Measurements from ENCODE around the gene APOL1.
"Not testable (repeated sequence)": the region's sequence is repeated elsewhere in the genome, so short reads cannot be mapped to it uniquely, and the experiment has no call there.

The APOL1 gene

DNA sequence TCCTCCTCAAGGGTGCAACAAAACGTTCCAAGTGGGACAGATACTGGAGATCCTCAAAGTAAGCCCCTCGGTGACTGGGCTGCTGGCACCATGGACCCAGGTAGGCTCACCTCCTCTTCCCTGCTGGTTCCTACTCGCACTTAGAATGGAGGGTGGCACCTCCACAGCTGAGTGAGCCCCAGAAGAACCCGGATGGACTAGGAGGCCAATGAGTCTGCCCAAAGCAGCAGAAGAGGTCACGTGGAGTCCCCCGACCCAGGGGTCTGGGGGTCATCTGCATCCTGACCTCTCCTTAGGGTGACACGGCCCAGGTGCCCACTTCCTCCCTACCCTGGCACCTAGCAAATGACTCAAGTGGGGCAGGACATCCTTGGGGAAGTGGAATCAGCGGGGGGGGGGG lies 4.4 kb downstream of the APOL1 start:
- TF ChIP-seq, protein P1, sequence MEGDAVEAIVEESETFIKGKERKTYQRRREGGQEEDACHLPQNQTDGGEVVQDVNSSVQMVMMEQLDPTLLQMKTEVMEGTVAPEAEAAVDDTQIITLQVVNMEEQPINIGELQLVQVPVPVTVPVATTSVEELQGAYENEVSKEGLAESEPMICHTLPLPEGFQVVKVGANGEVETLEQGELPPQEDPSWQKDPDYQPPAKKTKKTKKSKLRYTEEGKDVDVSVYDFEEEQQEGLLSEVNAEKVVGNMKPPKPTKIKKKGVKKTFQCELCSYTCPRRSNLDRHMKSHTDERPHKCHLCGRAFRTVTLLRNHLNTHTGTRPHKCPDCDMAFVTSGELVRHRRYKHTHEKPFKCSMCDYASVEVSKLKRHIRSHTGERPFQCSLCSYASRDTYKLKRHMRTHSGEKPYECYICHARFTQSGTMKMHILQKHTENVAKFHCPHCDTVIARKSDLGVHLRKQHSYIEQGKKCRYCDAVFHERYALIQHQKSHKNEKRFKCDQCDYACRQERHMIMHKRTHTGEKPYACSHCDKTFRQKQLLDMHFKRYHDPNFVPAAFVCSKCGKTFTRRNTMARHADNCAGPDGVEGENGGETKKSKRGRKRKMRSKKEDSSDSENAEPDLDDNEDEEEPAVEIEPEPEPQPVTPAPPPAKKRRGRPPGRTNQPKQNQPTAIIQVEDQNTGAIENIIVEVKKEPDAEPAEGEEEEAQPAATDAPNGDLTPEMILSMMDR (IDR thresholded peaks at IDR 0.05; ENCODE audit: borderline replicate concordance, insufficient read depth, low read depth, low read length): no peak
- H3K4me3 ChIP-seq (ENCODE audit: low read depth, low read length): no peak overlapping the region

- TF ChIP-seq, protein P1 (IDR thresholded peaks at IDR 0.05; ENCODE audit: borderline replicate concordance, insufficient read depth, low read depth, low read length): no peak
- no peak overlapping the region for H3K4me3 ChIP-seq (ENCODE audit: low read depth, low read length)
Observed at GRCh38 chr22:36257948-36258670, 5.2 kb downstream of the APOL1 start.

DNA sequence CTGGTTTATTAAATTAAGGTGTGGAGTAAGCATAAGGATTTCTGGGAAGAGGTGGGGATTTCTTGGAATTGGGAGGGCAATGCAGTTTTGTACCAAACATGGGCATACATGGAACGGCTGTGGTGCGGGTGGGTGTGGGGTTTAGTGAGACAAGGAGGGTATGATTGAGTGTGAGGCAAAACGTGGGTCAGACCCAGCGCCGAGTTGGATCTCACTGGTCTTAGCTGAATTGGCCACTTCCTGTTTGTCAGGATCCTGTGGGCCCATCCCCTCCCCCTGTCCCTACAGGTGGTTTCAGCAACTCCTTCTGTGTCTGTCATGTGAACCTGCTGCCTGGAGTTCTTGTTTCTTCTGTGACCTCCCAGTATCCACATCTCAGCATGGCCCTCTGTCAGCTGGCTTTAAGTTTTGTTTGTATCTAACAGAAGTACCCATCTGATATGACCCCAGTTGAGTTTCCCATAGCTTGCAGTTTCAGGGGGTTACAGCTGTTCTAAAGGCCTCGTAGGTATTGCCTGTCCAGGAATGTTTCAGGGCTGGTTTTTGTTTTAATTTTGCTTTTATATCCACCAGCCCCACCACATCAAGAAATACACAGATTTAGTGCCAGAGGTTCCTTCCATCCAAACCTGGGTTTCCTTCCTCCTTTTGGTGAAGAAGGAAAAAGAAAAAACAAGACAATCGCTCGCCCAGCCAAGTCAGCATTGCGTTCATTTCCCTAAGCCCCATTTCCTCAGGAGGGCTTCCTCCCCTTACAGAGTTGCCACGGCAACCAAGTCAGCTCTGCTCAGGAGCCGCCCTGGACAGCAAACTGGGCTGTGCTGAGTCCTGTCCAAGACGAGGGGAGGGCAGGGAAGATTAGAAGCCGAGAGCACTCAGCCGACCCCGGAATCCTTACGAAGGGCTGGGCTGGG lies 6.0 kb downstream of the APOL1 start:
- no peak overlapping the region for H3K4me3 ChIP-seq (ENCODE audit: low read depth, low read length)
- TF ChIP-seq, protein P1 (IDR thresholded peaks at IDR 0.05; ENCODE audit: borderline replicate concordance, insufficient read depth, low read depth, low read length): no peak

DNA sequence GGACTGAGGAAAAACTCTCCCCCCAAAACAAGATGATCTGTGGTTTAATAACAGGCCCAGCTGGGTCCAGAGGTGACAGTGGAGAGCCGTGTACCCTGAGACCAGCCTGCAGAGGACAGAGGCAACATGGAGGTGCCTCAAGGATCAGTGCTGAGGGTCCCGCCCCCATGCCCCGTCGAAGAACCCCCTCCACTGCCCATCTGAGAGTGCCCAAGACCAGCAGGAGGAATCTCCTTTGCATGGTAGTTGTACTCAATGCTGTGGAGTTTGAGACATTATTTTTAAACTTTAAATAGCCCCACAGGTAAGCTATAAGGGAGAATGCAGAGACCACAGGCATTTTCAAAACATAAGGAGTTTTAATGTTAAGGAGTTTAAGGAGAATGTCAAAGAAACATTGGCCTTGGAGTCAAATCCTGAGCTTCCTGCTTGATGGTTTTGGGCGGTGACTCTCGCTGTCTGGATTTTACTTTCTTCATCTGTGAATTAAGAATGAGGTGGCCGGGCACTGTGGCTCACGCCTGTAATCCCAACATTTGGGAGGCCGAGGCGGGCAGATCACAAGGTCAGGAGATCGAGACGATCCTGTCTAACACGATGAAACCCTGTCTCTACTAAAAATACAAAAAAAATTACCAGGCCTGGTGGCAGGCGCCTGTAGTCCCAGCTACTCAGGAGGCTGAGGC lies 6.8 kb downstream of the APOL1 start:
- H3K4me3 ChIP-seq (ENCODE audit: low read depth, low read length): no peak overlapping the region
- TF ChIP-seq, protein P1 (IDR thresholded peaks at IDR 0.05; ENCODE audit: borderline replicate concordance, insufficient read depth, low read depth, low read length): no peak

- not testable (repeated sequence) for H3K4me3 ChIP-seq (ENCODE audit: low read depth, low read length)
Observed at GRCh38 chr22:36261675-36262074, 8.7 kb downstream of the APOL1 start.

- not testable (repeated sequence) for H3K4me3 ChIP-seq (ENCODE audit: low read depth, low read length)
Observed at GRCh38 chr22:36262307-36262706, 9.4 kb downstream of the APOL1 start.

GRCh38 chr22:36263216-36263673 lies 10.3 kb downstream of the APOL1 start:
- H3K4me3 ChIP-seq (ENCODE audit: low read depth, low read length): not testable (repeated sequence)

- H3K4me3 ChIP-seq (ENCODE audit: low read depth, low read length): not testable (repeated sequence)
Observed at GRCh38 chr22:36263886-36264664, 11.1 kb downstream of the APOL1 start.
